HepG2 (cell line): ENCODE data around the gene SRBD1. TPM values are rescaled to one million over a fixed set of nuclear protein-coding genes. Genes with fewer than 3 reads are reported as not detected.

Source experiments
- AHR ChIP-seq: IDR thresholded peaks from 2 replicates; pipeline ENCODE4 v1.6.1; 2018; ENCODE audit warnings: missing genetic modification reagents, missing compliant biosample characterization
- ATF1 ChIP-seq: IDR thresholded peaks from 2 replicates; pipeline ENCODE4 v1.6.1; 2016; ENCODE audit warnings: mild to moderate bottlenecking, control low read depth
- BCLAF1 ChIP-seq: fragments of 450-650 bp; IDR thresholded peaks from 2 replicates; pipeline ENCODE4 v1.6.1; 2017; ENCODE audit warnings: mild to moderate bottlenecking
- MEF2D ChIP-seq: sonication (generic); formaldehyde crosslinking; IDR thresholded peaks from 2 replicates; pipeline ENCODE4 v1.5.1; 2020; ENCODE audit warnings: mild to moderate bottlenecking, missing genetic modification reagents
- MTA3 ChIP-seq: sonication (generic); formaldehyde crosslinking; IDR thresholded peaks from 2 replicates; pipeline ENCODE4 v1.4.0; 2020; ENCODE audit warnings: missing genetic modification reagents
- NAIF1 ChIP-seq: sonication (generic); formaldehyde crosslinking; IDR thresholded peaks from 2 replicates; pipeline ENCODE4 v1.5.0; 2020; ENCODE audit warnings: mild to moderate bottlenecking, missing genetic modification reagents, borderline replicate concordance
- PRDM15 ChIP-seq: sonication (generic); formaldehyde crosslinking; IDR thresholded peaks from 2 replicates; pipeline ENCODE4 v1.4.0; 2020; ENCODE audit warnings: missing genetic modification reagents
- RFX5 ChIP-seq: IDR thresholded peaks from 2 replicates; pipeline ENCODE4 v1.6.1; 2011; ENCODE audit warnings: low read depth, low read length, improper control_type of control experiment
- RXRA ChIP-seq: sonication (generic); formaldehyde crosslinking; IDR thresholded peaks from 2 replicates; pipeline ENCODE4 v1.5.1; 2020; ENCODE audit warnings: missing genetic modification reagents
- TMF1 ChIP-seq: sonication (generic); formaldehyde crosslinking; IDR thresholded peaks from 2 replicates; pipeline ENCODE4 v1.8.1; 2022; ENCODE audit warnings: low read depth, missing genetic modification reagents
- ZNF260 ChIP-seq: sonication (generic); formaldehyde crosslinking; IDR thresholded peaks from 2 replicates; pipeline ENCODE4 v1.4.0; 2020; ENCODE audit warnings: missing genetic modification reagents, low read depth, mild to moderate bottlenecking, borderline replicate concordance
- ZNF451 ChIP-seq: sonication (generic); formaldehyde crosslinking; IDR thresholded peaks from 2 replicates; pipeline ENCODE4 v1.5.0; 2020; ENCODE audit warnings: mild to moderate bottlenecking, missing genetic modification reagents
- ZNF501 ChIP-seq: sonication (generic); formaldehyde crosslinking; IDR thresholded peaks from 2 replicates; pipeline ENCODE4 v1.5.1; 2020; ENCODE audit warnings: mild to moderate bottlenecking, moderate library complexity, missing genetic modification reagents
- ZNF570 ChIP-seq: sonication (generic); formaldehyde crosslinking; IDR thresholded peaks from 2 replicates; pipeline ENCODE4 v1.4.0; 2020; ENCODE audit warnings: mild to moderate bottlenecking, missing genetic modification reagents, borderline replicate concordance
- polyA plus RNA-seq, 8 experiments: library from polyadenylated mRNA; depleted of rRNA in 3 of 8; stranded (reverse) in 7 of 8; unstranded in 1 of 8; fragments of >200 nt; fragmentation: Illumina TruSeq in 4 of 8; extraction: Trizol in 4 of 8; gene quantifications; 2 replicates each; pipeline versions ENCODE4 v1.2.1 to v1.2.3, GENCODE V29; 2011 to 2016; ENCODE audit warnings: low read depth in 4 of 8, missing spikeins in 1 of 8, mixed read lengths in 1 of 8; ENCODE audit not compliant: insufficient read depth in 1 of 8
- total RNA-seq, 5 experiments: library from RNA; depleted of rRNA; stranded (reverse); fragments of >200 nt; fragmentation: Illumina TruSeq; extraction: Trizol; gene quantifications; 2 replicates each; pipeline ENCODE4 v1.2.3, GENCODE V29; 2016; ENCODE audit warnings: low read depth in 1 of 5
- TF ChIP-seq, protein P1 (sequence below): sonication (generic); formaldehyde crosslinking; conservative IDR thresholded peaks from 2 replicates; pipeline ENCODE4 v1.8.0; 2022; ENCODE audit warnings: low read depth, missing genetic modification reagents
- TF ChIP-seq, protein P2 (sequence below): IDR thresholded peaks from 2 replicates; pipeline ENCODE4 v1.6.1; 2016; ENCODE audit warnings: low read depth, borderline replicate concordance
- TF ChIP-seq, protein P3 (sequence below): sonication (generic); formaldehyde crosslinking; IDR thresholded peaks from 2 replicates; pipeline ENCODE4 v1.4.0; 2020; ENCODE audit warnings: missing genetic modification reagents, borderline replicate concordance

Gene SRBD1
- total and polyA plus RNA-seq, 2 of the 13 experiments (the other 11 are each of a cell fraction or from before 2014, with no cell fraction given), result 3.2 to 23.9 TPM

DNA sequence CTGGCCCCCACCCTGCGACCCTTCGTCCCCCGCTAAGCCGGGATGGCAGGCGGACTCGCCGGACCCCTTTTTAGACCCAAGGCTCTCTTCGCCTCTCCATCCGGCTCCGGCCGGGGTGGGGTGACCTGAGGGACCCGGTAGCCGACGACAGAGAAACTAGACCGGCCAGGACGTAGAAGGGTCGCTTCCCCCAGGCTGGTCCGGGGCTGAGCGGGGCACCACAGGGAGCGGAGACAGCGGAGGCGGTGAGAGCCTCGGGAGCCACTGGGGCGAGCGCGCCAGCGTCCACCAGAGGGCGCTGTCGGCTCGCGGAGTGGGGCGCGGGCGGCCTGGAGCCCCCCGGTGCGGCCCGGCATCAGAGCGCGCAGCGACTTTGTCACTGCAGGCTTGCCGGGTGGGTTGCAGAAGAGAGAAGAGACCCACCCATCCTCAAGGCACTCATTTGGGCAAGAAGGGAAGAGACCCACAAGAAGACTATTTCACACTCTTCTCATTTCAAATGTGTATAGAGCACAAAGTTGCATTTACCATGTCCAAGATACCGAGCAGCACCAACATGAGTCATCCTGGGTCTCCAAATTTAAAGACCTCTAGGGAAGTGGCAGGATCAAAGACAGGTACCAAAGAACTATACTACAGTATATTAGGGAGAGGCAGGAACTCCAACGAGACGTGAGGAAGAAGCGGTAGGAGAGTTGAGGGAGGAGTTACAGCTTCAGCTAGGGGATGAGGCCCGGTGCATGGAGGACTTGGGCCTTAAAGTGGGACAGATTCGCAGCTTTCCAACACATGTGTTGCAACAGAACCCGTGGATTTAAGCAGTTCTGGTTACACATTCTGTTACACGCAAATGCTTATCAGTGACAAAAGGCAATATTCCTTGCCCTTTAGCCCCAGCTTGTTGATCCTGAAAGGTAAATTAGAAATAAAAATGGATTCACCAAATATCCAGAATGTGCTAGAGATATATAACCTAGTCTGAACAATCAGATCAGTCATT, 32.8 kb upstream of the SRBD1 start (continued):
- 0 out of 2 replicates have a peak, but pooled peaks have one; percentile 26 for TF ChIP-seq RXRA
- no peak for TF ChIP-seq ZNF260 (CRISPR knock-in tag)
- no peak for TF ChIP-seq MEF2D (CRISPR knock-in tag)
- peak; percentile 66; the same call in 1 of the 2 replicates for TF ChIP-seq TMF1 (CRISPR knock-in tag)
- TF ChIP-seq, protein P1, sequence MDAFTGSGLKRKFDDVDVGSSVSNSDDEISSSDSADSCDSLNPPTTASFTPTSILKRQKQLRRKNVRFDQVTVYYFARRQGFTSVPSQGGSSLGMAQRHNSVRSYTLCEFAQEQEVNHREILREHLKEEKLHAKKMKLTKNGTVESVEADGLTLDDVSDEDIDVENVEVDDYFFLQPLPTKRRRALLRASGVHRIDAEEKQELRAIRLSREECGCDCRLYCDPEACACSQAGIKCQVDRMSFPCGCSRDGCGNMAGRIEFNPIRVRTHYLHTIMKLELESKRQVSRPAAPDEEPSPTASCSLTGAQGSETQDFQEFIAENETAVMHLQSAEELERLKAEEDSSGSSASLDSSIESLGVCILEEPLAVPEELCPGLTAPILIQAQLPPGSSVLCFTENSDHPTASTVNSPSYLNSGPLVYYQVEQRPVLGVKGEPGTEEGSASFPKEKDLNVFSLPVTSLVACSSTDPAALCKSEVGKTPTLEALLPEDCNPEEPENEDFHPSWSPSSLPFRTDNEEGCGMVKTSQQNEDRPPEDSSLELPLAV (CRISPR knock-in tag), result no peak
- TF ChIP-seq BCLAF1, result no peak
- TF ChIP-seq ZNF570 (CRISPR knock-in tag), result no peak
- TF ChIP-seq, protein P2, sequence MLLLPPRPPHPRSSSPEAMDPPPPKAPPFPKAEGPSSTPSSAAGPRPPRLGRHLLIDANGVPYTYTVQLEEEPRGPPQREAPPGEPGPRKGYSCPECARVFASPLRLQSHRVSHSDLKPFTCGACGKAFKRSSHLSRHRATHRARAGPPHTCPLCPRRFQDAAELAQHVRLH (CRISPR knock-in tag), result no peak
- peak; percentile 88 for TF ChIP-seq ZNF501 (CRISPR knock-in tag)
- TF ChIP-seq AHR, result no peak
- TF ChIP-seq ATF1 (CRISPR knock-in tag), result no peak
- TF ChIP-seq, protein P3, sequence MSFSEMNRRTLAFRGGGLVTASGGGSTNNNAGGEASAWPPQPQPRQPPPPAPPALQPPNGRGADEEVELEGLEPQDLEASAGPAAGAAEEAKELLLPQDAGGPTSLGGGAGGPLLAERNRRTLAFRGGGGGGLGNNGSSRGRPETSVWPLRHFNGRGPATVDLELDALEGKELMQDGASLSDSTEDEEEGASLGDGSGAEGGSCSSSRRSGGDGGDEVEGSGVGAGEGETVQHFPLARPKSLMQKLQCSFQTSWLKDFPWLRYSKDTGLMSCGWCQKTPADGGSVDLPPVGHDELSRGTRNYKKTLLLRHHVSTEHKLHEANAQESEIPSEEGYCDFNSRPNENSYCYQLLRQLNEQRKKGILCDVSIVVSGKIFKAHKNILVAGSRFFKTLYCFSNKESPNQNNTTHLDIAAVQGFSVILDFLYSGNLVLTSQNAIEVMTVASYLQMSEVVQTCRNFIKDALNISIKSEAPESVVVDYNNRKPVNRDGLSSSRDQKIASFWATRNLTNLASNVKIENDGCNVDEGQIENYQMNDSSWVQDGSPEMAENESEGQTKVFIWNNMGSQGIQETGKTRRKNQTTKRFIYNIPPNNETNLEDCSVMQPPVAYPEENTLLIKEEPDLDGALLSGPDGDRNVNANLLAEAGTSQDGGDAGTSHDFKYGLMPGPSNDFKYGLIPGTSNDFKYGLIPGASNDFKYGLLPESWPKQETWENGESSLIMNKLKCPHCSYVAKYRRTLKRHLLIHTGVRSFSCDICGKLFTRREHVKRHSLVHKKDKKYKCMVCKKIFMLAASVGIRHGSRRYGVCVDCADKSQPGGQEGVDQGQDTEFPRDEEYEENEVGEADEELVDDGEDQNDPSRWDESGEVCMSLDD (CRISPR knock-in tag), result no peak
- TF ChIP-seq NAIF1 (CRISPR knock-in tag), result no peak
- 0 out of 2 replicates have a peak, but pooled peaks have one; percentile 12 for TF ChIP-seq RFX5
- no peak for TF ChIP-seq MTA3 (CRISPR knock-in tag)
- TF ChIP-seq PRDM15, result no peak
- peak; percentile 89 for TF ChIP-seq ZNF451 (CRISPR knock-in tag)
